Liver (tissue), 9 donors: ENCODE measurements around the gene SAMD14. TPM values are rescaled to one million over a fixed set of nuclear protein-coding genes. Genes with fewer than 3 reads are reported as not detected.

Experiments
- DNase-seq: peaks from one replicate; pipeline ENCODE4 v3.0.0-alpha.2; 2017; ENCODE audit warnings: low spot score
- H3K27ac ChIP-seq, 2 donors: one replicate each; pipeline ENCODE4 v1.7.0; 2013; ENCODE audit warnings: inconsistent platforms in 2 of 2, low read length in 2 of 2, control low read depth in 1 of 2, low read depth in 1 of 2, mild to moderate bottlenecking in 1 of 2
- H3K27me3 ChIP-seq, 4 donors: one replicate each; pipeline versions ENCODE4 v1.6.1 to v1.7.0; 2013; ENCODE audit warnings: low read length in 3 of 4, inconsistent platforms in 1 of 4, mild to moderate bottlenecking in 1 of 4, moderate library complexity in 1 of 4; ENCODE audit not compliant: control insufficient read depth in 4 of 4, insufficient read depth in 4 of 4
- H3K36me3 ChIP-seq, 4 donors: one replicate each; pipeline versions ENCODE4 v1.6.1 to v1.7.0; 2013; ENCODE audit warnings: low read length in 3 of 4, mild to moderate bottlenecking in 3 of 4, low read depth in 1 of 4, moderate library complexity in 1 of 4; ENCODE audit not compliant: control insufficient read depth in 4 of 4, insufficient read depth in 3 of 4
- H3K4me1 ChIP-seq, 4 donors: one replicate each; pipeline versions ENCODE4 v1.6.1 to v1.7.0; 2013; ENCODE audit warnings: low read length in 3 of 4, mild to moderate bottlenecking in 3 of 4, moderate library complexity in 1 of 4; ENCODE audit not compliant: control insufficient read depth in 4 of 4, insufficient read depth in 4 of 4
- H3K4me3 ChIP-seq, 3 donors: one replicate each; pipeline versions ENCODE4 v1.6.1 to v1.7.0; 2013; ENCODE audit warnings: low read length in 3 of 3, control low read depth in 1 of 3, low read depth in 1 of 3, mild to moderate bottlenecking in 1 of 3
- H3K9ac ChIP-seq, 2 donors: one replicate each; pipeline ENCODE4 v1.7.0; 2013; ENCODE audit warnings: low read length in 2 of 2, mild to moderate bottlenecking in 2 of 2, moderate library complexity in 2 of 2, control low read depth in 1 of 2, low read depth in 1 of 2
- H3K9me3 ChIP-seq, 4 donors: one replicate each; pipeline versions ENCODE4 v1.6.1 to v1.7.0; 2013; ENCODE audit warnings: low read length in 3 of 4; ENCODE audit not compliant: control insufficient read depth in 4 of 4
- ATF3 ChIP-seq: IDR thresholded peaks from 2 replicates; pipeline ENCODE4 v1.6.1; 2016; ENCODE audit warnings: antibody characterized with exemption
- EGR1 ChIP-seq, 2 donors: IDR thresholded peaks; 2 replicates each; pipeline ENCODE4 v1.6.1; 2016 to 2018; ENCODE audit warnings: antibody characterized with exemption in 2 of 2, low read depth in 2 of 2
- FOXA2 ChIP-seq: IDR thresholded peaks from 2 replicates; pipeline ENCODE4 v1.6.1; 2016; ENCODE audit warnings: antibody characterized with exemption
- GABPA ChIP-seq, 2 donors: IDR thresholded peaks in 1 of 2; conservative IDR thresholded peaks in 1 of 2; 2 replicates each; pipeline ENCODE4 v1.6.1; 2016; ENCODE audit warnings: antibody characterized with exemption in 2 of 2, mild to moderate bottlenecking in 1 of 2, moderate library complexity in 1 of 2
- HNF4A ChIP-seq, 2 donors: conservative IDR thresholded peaks; 2 replicates each; pipeline ENCODE4 v1.6.1; 2016; ENCODE audit warnings: antibody characterized with exemption in 2 of 2, mild to moderate bottlenecking in 2 of 2
- HNF4G ChIP-seq: IDR thresholded peaks from 2 replicates; pipeline ENCODE4 v1.6.1; 2016; ENCODE audit warnings: antibody characterized with exemption
- JUND ChIP-seq, 2 donors: IDR thresholded peaks; 2 replicates each; pipeline ENCODE4 v1.6.1; 2016; ENCODE audit warnings: antibody characterized with exemption in 2 of 2
- NR2F2 ChIP-seq: IDR thresholded peaks from 2 replicates; pipeline ENCODE4 v1.6.1; 2016; ENCODE audit warnings: antibody characterized with exemption
- RAD21 ChIP-seq, 2 donors: IDR thresholded peaks; 2 replicates each; pipeline ENCODE4 v1.6.1; 2016; ENCODE audit warnings: antibody characterized with exemption in 2 of 2, mild to moderate bottlenecking in 2 of 2
- RXRA ChIP-seq, 2 donors: IDR thresholded peaks; 2 replicates each; pipeline ENCODE4 v1.6.1; 2017 to 2018; ENCODE audit warnings: antibody characterized with exemption in 2 of 2, mild to moderate bottlenecking in 1 of 2
- SP1 ChIP-seq: IDR thresholded peaks from 2 replicates; pipeline ENCODE4 v1.6.1; 2018; ENCODE audit warnings: antibody characterized with exemption, mild to moderate bottlenecking
- TAF1 ChIP-seq: conservative IDR thresholded peaks from 2 replicates; pipeline ENCODE4 v1.6.1; 2016; ENCODE audit warnings: antibody characterized with exemption, mild to moderate bottlenecking
- YY1 ChIP-seq: IDR thresholded peaks from 2 replicates; pipeline ENCODE4 v1.6.1; 2016; ENCODE audit warnings: antibody characterized with exemption, mild to moderate bottlenecking
- WGBS: extraction: QIAGEN DNeasy Blood & Tissue Kit; methylation state at CpG from one replicate; pipeline ENCODE4 v1.1.7; 2013; 5-methylcytosine and 5-hydroxymethylcytosine counted together
- polyA plus RNA-seq, 2 donors: library from polyadenylated mRNA; stranded (reverse) in 1 of 2; unstranded in 1 of 2; fragments of 200-250 nt in 1 of 2; fragments of >200 nt in 1 of 2; fragmentation: Nextera tagmentation in 1 of 2; extraction: Ambion mirVana in 1 of 2; gene quantifications; one replicate each; pipeline versions ENCODE4 v1.2.1 to v1.2.3, GENCODE V29; 2013 to 2015
- total RNA-seq, 2 donors: library from RNA; depleted of rRNA; stranded (reverse); fragments of >200 nt; gene quantifications; one replicate each; pipeline ENCODE4 v1.2.3, GENCODE V29; 2014
- TF ChIP-seq, protein P1 (sequence below): IDR thresholded peaks from 2 replicates; pipeline ENCODE4 v1.6.1; 2016; ENCODE audit warnings: antibody characterized with exemption
- TF ChIP-seq, protein P2 (sequence below): fragments of 150-350 bp; IDR thresholded peaks from 2 replicates; pipeline ENCODE4 v1.5.1; 2017; ENCODE audit warnings: improper control_type of control experiment, low read depth, low read length; ENCODE audit not compliant: missing input control
- TF ChIP-seq, protein P3 (sequence below): IDR thresholded peaks from 2 replicates; pipeline ENCODE4 v1.6.1; 2016; ENCODE audit warnings: antibody characterized with exemption, mild to moderate bottlenecking
- TF ChIP-seq, protein P4 (sequence below): IDR thresholded peaks from 2 replicates; pipeline ENCODE4 v1.6.1; 2016; ENCODE audit warnings: antibody characterized with exemption
- donor health status: healthy.
- donor health status: healthy.
- donor health status: healthy.
- donor health status: healthy.
- donor health status: healthy.

SAMD14 gene
- total and polyA plus RNA-seq, 4 donors = 0.50 to 0.84 (median 0.67) TPM; not detected in 1

- no peak overlapping the region for H3K27ac ChIP-seq
- no peaks in the 10 kb centered on the region for H3K9me3 ChIP-seq
- H3K27me3 ChIP-seq = no peaks in the 10 kb centered on the region
- WGBS = 93% methylated on average over 3 of the region's 3 CpGs
- DNase-seq = no peak
- H3K4me3 ChIP-seq = no peak overlapping the region
- no peak overlapping the region for H3K9ac ChIP-seq
- TF ChIP-seq HNF4A (conservative IDR thresholded peaks at IDR 0.05) = no peak
- no peak for TF ChIP-seq RAD21 (IDR thresholded peaks at IDR 0.05)
- TF ChIP-seq HNF4G = no peak
- TF ChIP-seq, protein P1, sequence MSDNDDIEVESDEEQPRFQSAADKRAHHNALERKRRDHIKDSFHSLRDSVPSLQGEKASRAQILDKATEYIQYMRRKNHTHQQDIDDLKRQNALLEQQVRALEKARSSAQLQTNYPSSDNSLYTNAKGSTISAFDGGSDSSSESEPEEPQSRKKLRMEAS = no peak
- no peak for TF ChIP-seq FOXA2
- no peak for TF ChIP-seq TAF1
- no peak for TF ChIP-seq GABPA (IDR thresholded peaks at IDR 0.05 in 1 of 2, conservative IDR thresholded peaks at IDR 0.05 in 1 of 2)
- TF ChIP-seq RXRA (IDR thresholded peaks at IDR 0.05) = no peak
- no peak for TF ChIP-seq YY1
- TF ChIP-seq, protein P2, sequence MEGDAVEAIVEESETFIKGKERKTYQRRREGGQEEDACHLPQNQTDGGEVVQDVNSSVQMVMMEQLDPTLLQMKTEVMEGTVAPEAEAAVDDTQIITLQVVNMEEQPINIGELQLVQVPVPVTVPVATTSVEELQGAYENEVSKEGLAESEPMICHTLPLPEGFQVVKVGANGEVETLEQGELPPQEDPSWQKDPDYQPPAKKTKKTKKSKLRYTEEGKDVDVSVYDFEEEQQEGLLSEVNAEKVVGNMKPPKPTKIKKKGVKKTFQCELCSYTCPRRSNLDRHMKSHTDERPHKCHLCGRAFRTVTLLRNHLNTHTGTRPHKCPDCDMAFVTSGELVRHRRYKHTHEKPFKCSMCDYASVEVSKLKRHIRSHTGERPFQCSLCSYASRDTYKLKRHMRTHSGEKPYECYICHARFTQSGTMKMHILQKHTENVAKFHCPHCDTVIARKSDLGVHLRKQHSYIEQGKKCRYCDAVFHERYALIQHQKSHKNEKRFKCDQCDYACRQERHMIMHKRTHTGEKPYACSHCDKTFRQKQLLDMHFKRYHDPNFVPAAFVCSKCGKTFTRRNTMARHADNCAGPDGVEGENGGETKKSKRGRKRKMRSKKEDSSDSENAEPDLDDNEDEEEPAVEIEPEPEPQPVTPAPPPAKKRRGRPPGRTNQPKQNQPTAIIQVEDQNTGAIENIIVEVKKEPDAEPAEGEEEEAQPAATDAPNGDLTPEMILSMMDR = no peak
- no peak for TF ChIP-seq ATF3
- TF ChIP-seq NR2F2 = no peak
- TF ChIP-seq, protein P3, sequence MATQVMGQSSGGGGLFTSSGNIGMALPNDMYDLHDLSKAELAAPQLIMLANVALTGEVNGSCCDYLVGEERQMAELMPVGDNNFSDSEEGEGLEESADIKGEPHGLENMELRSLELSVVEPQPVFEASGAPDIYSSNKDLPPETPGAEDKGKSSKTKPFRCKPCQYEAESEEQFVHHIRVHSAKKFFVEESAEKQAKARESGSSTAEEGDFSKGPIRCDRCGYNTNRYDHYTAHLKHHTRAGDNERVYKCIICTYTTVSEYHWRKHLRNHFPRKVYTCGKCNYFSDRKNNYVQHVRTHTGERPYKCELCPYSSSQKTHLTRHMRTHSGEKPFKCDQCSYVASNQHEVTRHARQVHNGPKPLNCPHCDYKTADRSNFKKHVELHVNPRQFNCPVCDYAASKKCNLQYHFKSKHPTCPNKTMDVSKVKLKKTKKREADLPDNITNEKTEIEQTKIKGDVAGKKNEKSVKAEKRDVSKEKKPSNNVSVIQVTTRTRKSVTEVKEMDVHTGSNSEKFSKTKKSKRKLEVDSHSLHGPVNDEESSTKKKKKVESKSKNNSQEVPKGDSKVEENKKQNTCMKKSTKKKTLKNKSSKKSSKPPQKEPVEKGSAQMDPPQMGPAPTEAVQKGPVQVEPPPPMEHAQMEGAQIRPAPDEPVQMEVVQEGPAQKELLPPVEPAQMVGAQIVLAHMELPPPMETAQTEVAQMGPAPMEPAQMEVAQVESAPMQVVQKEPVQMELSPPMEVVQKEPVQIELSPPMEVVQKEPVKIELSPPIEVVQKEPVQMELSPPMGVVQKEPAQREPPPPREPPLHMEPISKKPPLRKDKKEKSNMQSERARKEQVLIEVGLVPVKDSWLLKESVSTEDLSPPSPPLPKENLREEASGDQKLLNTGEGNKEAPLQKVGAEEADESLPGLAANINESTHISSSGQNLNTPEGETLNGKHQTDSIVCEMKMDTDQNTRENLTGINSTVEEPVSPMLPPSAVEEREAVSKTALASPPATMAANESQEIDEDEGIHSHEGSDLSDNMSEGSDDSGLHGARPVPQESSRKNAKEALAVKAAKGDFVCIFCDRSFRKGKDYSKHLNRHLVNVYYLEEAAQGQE = no peak
- TF ChIP-seq EGR1 (IDR thresholded peaks at IDR 0.05; ENCODE audit: low read depth in 2 of 2) = no peak
- H3K4me1 ChIP-seq = peaks cover 0 to 11% (median 8%) of the 10 kb centered on the region in 4 donors
- H3K36me3 ChIP-seq = no peaks in the 10 kb centered on the region
Measured at GRCh38 chr17:50165466-50165865, 35.5 kb upstream of the SAMD14 start.

DNA sequence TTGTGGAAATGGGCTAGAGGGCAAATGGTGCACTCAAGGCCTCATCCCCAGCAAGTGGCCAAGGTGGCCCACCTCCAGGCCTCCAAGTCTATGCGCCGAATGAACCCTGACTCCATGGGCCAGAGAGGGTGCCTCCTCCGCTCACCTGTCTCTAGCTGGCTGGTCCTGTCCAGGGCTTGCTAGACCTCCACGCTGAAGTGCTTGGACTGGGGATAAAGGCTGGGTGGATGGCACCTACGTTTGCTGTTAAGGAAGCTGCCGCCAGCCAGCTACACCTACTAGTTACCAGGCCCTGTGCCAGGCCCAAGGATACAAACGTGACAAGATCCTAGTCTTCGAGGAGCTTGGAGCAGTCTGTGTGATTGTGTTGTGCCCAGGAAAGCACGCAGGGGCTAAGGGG is 35.1 kb upstream of the SAMD14 start:
- DNase-seq = no peak
- Histone ChIP-seq H3K9me3 (no peaks in the 10 kb centered on the region), H3K4me1 (peaks cover 0 to 11% (median 8%) of the 10 kb centered on the region in 4 donors), H3K9ac (no peak overlapping the region), H3K36me3 (no peaks in the 10 kb centered on the region), H3K4me3 (no peak overlapping the region), H3K27ac (no peak overlapping the region), H3K27me3 (no peaks in the 10 kb centered on the region)
- WGBS = 88% methylated on average over 9 of the region's 9 CpGs
- TF ChIP-seq, protein P4, sequence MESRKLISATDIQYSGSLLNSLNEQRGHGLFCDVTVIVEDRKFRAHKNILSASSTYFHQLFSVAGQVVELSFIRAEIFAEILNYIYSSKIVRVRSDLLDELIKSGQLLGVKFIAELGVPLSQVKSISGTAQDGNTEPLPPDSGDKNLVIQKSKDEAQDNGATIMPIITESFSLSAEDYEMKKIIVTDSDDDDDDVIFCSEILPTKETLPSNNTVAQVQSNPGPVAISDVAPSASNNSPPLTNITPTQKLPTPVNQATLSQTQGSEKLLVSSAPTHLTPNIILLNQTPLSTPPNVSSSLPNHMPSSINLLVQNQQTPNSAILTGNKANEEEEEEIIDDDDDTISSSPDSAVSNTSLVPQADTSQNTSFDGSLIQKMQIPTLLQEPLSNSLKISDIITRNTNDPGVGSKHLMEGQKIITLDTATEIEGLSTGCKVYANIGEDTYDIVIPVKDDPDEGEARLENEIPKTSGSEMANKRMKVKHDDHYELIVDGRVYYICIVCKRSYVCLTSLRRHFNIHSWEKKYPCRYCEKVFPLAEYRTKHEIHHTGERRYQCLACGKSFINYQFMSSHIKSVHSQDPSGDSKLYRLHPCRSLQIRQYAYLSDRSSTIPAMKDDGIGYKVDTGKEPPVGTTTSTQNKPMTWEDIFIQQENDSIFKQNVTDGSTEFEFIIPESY = no peak
- TF ChIP-seq SP1 (no peak), ATF3 (no peak), JUND (IDR thresholded peaks at IDR 0.05) (no peak), RXRA (IDR thresholded peaks at IDR 0.05) (no peak), TAF1 (no peak), YY1 (no peak)
- TF ChIP-seq, protein P3 = no peak
- TF ChIP-seq, protein P2 = no peak
- TF ChIP-seq, protein P1 = no peak
